GM12878 (cell line): ENCODE results near the gene TBRG1. TPM values are rescaled to one million over a fixed set of nuclear protein-coding genes. Genes with fewer than 3 reads are reported as not detected.

Source experiments
- ATAC-seq: fragments of 200-7000 bp; cut with Tn5 transposase; 3 replicates; pipeline ENCODE4 v1.9.1; 2020; ENCODE audit warnings: mild to moderate bottlenecking, moderate library complexity
- BruUV-seq: library from RNA; stranded (reverse); fragments of 400-500 nt; replicated peaks from 2 replicates; lab custom pipeline; 2021; lab: Mats Ljungman, UMichigan
- CTCF ChIA-PET: fragments of 300-600 bp; sonication (Branson Sonifier 250); formaldehyde crosslinking; extraction: SDS; loops from one replicate; lab custom pipeline; 2021; ENCODE audit warnings: inconsistent platforms; lab: Yijun Ruan, JAX
- POLR2A ChIA-PET: fragments of 350-600 bp; formaldehyde crosslinking; extraction: SDS; loops from one replicate; lab custom pipeline; 2021; ENCODE audit warnings: inconsistent platforms; lab: Charles Lee
- RAD21 ChIA-PET: fragments of 300-600 bp; sonication (Branson Sonifier 250); formaldehyde crosslinking; loops from one replicate; lab custom pipeline; 2023; ENCODE audit warnings: antibody characterized with exemption; ENCODE audit not compliant: unreplicated experiment; lab: Charles Lee
- SMC1A ChIA-PET: fragments of 300-600 bp; sonication (Branson Sonifier 250); formaldehyde crosslinking; loops from one replicate; lab custom pipeline; 2023; ENCODE audit not compliant: unreplicated experiment, uncharacterized antibody; lab: Charles Lee
- DNase-seq: peaks from one replicate; pipeline ENCODE4 v3.0.0-alpha.2; 2011; ENCODE audit warnings: low read depth, low spot score
- FAIRE-seq: peaks from 3 replicates; lab custom pipeline; 2011; peaks lifted over from hg19 to GRCh38; lab: Jason Lieb, UNC
- H2AFZ ChIP-seq: 2 replicates; pipeline ENCODE4 v1.6.0; 2011; ENCODE audit warnings: low read depth, low read length, control low read depth; ENCODE audit not compliant: control insufficient read depth
- H3K27ac ChIP-seq: 2 replicates; pipeline ENCODE4 v1.5.1; 2011; ENCODE audit warnings: control low read depth; ENCODE audit not compliant: control insufficient read depth, insufficient read depth
- H3K27me3 ChIP-seq, 2 experiments: replicated peaks in 1 of 2; 2 replicates each; pipeline versions ENCODE4 v1.6.0 to v1.6.1; 2011; ENCODE audit warnings: low read length in 1 of 2; ENCODE audit not compliant: control insufficient read depth in 2 of 2, insufficient read depth in 2 of 2
- H3K36me3 ChIP-seq, 2 experiments: 2 replicates each; pipeline ENCODE4 v1.5.1; 2011; ENCODE audit warnings: low read length in 1 of 2; ENCODE audit not compliant: control insufficient read depth in 2 of 2, insufficient read depth in 2 of 2
- H3K4me1 ChIP-seq: 2 replicates; pipeline ENCODE4 v1.6.1; 2011; ENCODE audit warnings: mild to moderate bottlenecking, low read length, moderate library complexity, mixed read lengths; ENCODE audit not compliant: control insufficient read depth, insufficient read depth
- H3K4me2 ChIP-seq: 2 replicates; pipeline ENCODE4 v1.6.0; 2011; ENCODE audit warnings: control low read depth; ENCODE audit not compliant: control insufficient read depth, insufficient read depth
- H3K4me3 ChIP-seq: fragments of 200-600 bp; sonication (generic); 2 replicates; pipeline ENCODE4 v1.5.1; 2016
- H3K79me2 ChIP-seq: 2 replicates; pipeline ENCODE4 v1.6.0; 2011; ENCODE audit warnings: low read length; ENCODE audit not compliant: control insufficient read depth, insufficient read depth
- H3K9ac ChIP-seq: 2 replicates; pipeline ENCODE4 v1.8.0; 2011; ENCODE audit warnings: low read length, control low read depth, mixed read lengths; ENCODE audit not compliant: control insufficient read depth, insufficient read depth
- H3K9me3 ChIP-seq: replicated peaks from 3 replicates; pipeline ENCODE4 v1.5.1; 2011; ENCODE audit warnings: mild to moderate bottlenecking, low read length; ENCODE audit not compliant: control insufficient read depth, insufficient read depth
- H4K20me1 ChIP-seq: 2 replicates; pipeline ENCODE4 v1.6.0; 2011; ENCODE audit not compliant: control insufficient read depth, insufficient read depth
- HDAC6 ChIP-seq: fragments of 200-600 bp; sonication (generic); IDR thresholded peaks from one replicate; pipeline ENCODE4 v1.8.0; 2017; ENCODE audit warnings: antibody characterized with exemption; ENCODE audit not compliant: unreplicated experiment
- HDGF ChIP-seq: fragments of 450-650 bp; IDR thresholded peaks from 2 replicates; pipeline ENCODE4 v1.6.1; 2016; ENCODE audit warnings: antibody characterized with exemption
- MEF2A ChIP-seq: IDR thresholded peaks from 2 replicates; pipeline ENCODE4 v1.6.1; 2011; ENCODE audit warnings: low read depth, mild to moderate bottlenecking, low read length, moderate library complexity; ENCODE audit not compliant: insufficient read depth
- MEF2B ChIP-seq: fragments of 450-650 bp; IDR thresholded peaks from 2 replicates; pipeline ENCODE4 v1.6.1; 2018; ENCODE audit warnings: mild to moderate bottlenecking, moderate library complexity; ENCODE audit not compliant: partially characterized antibody, poor library complexity, severe bottlenecking
- RAD51 ChIP-seq: fragments of 450-650 bp; IDR thresholded peaks from 2 replicates; pipeline ENCODE4 v1.6.1; 2016; ENCODE audit warnings: moderate library complexity, mild to moderate bottlenecking, inconsistent platforms
- RCOR1 ChIP-seq: conservative IDR thresholded peaks from 2 replicates; pipeline ENCODE4 v1.6.1; 2012; ENCODE audit warnings: low read depth, low read length, improper control_type of control experiment
- RUNX3 ChIP-seq: IDR thresholded peaks from 2 replicates; pipeline ENCODE4 v1.6.1; 2012; ENCODE audit warnings: low read length, inconsistent platforms
- SIX5 ChIP-seq: IDR thresholded peaks from 2 replicates; pipeline ENCODE4 v1.6.1; 2011; ENCODE audit warnings: mild to moderate bottlenecking, low read depth, low read length, moderate library complexity; ENCODE audit not compliant: severe bottlenecking
- SRF ChIP-seq, 2 experiments: IDR thresholded peaks; 2 replicates each; pipeline ENCODE4 v1.6.1; 2011; ENCODE audit warnings: low read depth in 2 of 2, low read length in 2 of 2, mild to moderate bottlenecking in 1 of 2, moderate library complexity in 1 of 2
- whole genome bisulfite sequencing: methylation state at CpG from one replicate; pipeline ENCODE4 v1.1.6; 2016; ENCODE audit warnings: low lambda C conversion rate; ENCODE audit not compliant: insufficient replicate concordance, insufficient coverage; ENCODE audit errors: missing lambda C conversion rate; 5-methylcytosine and 5-hydroxymethylcytosine counted together
- in situ Hi-C: fragments of 300-500 bp; cut with MboI; formaldehyde crosslinking; loops from 9 replicates; pipeline ENCODE4 v1.14.3; 2018; ENCODE audit warnings: mixed read lengths
- intact Hi-C: fragments of 100-400 bp; cut with micrococcal nuclease; formaldehyde crosslinking; loops from one replicate; pipeline ENCODE4 v1.14.2; 2022; ENCODE audit not compliant: unreplicated experiment
- polyA plus RNA-seq, 11 experiments: library from polyadenylated mRNA; depleted of rRNA in 4 of 11; unstranded in 6 of 11; stranded (reverse) in 5 of 11; fragments of >200 nt; fragmentation: Nextera tagmentation in 4 of 11; fragmentation: Illumina TruSeq in 1 of 11; extraction: Ambion mirVana in 4 of 11; extraction: Trizol in 1 of 11; gene quantifications; 1 replicate in 1 of 11; 2 replicates in 10 of 11; pipeline versions ENCODE4 v1.2.1 to v1.2.3, GENCODE V29; 2011 to 2016; ENCODE audit warnings: inconsistent platforms in 2 of 11, missing spikeins in 2 of 11, low read depth in 1 of 11
- total RNA-seq, 4 experiments: library from RNA; depleted of rRNA in 3 of 4; stranded (reverse); fragments of >200 nt in 3 of 4; fragmentation: Illumina TruSeq in 1 of 4; extraction: Trizol in 1 of 4; gene quantifications; 2 replicates each; pipeline versions ENCODE4 v1.2.1 to v1.2.3, GENCODE V29; 2013 to 2021

Gene TBRG1
- total and polyA plus RNA-seq, 10 of the 15 experiments (the other 5 are each of a cell fraction or from before 2014, with no cell fraction given) = 12.3 to 46.6 (median 26.2) TPM

GRCh38 chr11:124670732-124671131, 48.1 kb downstream of the TBRG1 start:
- ChIA-PET RAD21 (interaction anchor here (0.5 to 4.0 kb wide), 12 partner anchors 50 to 167 kb away, joined by 3 to 67 read pairs (median 16); partner anchors contain the start of genes ESAM and NRGN), CTCF (interaction anchor here (0.6 to 7.1 kb wide), 24 partner anchors 9 to 171 kb away, joined by 3 to 190 read pairs (median 5); partner anchors contain the start of genes ESAM and NRGN), SMC1A (interaction anchor here (0.8 to 6.5 kb wide), 18 partner anchors 11 to 166 kb away, joined by 3 to 93 read pairs (median 8); partner anchors contain the start of genes ESAM, MSANTD2 and NRGN)
- intact Hi-C loops (no loop called here), in situ Hi-C loops (loop anchor here (5.0 kb wide), 2 partner anchors 92 to 167 kb away; partner anchors contain the start of gene ESAM)
- ATAC-seq (no peak), DNase-seq (no peak), FAIRE-seq (no peak)
- Histone ChIP-seq H3K4me2 (no peak overlapping the region), H3K9me3 (no peaks in the 10 kb centered on the region), H3K27me3 (no peaks in the 10 kb centered on the region), H4K20me1 (no peaks in the 10 kb centered on the region), H3K4me1 (peaks cover 7% of the 10 kb centered on the region), H3K9ac (no peak overlapping the region), H3K79me2 (no peaks in the 10 kb centered on the region), H3K36me3 (no peaks in the 10 kb centered on the region), H3K27ac (no peak overlapping the region), H2AFZ (no peak overlapping the region), H3K4me3 (no peak overlapping the region)
- BruUV-seq = no TSS peak
- 20% methylated on average over 3 of the region's 3 CpGs for WGBS
- TF ChIP-seq RCOR1 (no peak), MEF2A (0 out of 2 replicates have a peak, but pooled peaks have one; percentile 11), SIX5 (no peak), SRF (IDR thresholded peaks at IDR 0.05; ENCODE audit: low read depth in 2 of 2, low read length in 2 of 2) (no peak), RUNX3 (peak; percentile 78), HDAC6 (no peak), MEF2B (no peak), HDGF (no peak), RAD51 (no peak)
- TF ChIP-seq, all 136 proteins: peak for 2
- POLR2A ChIA-PET = interaction anchor here (0.8 to 1.7 kb wide), 4 partner anchors 49 to 162 kb away, joined by 3 to 8 read pairs (median 4); no protein-coding TSS in a partner anchor
